Right hindlimb (tissue), 1 donor: ENCODE results near the gene NSF.
"Not testable (repeated sequence)": the region's sequence is repeated elsewhere in the genome, so short reads cannot be mapped to it uniquely, and the experiment has no call there.

Experiments
- DNase-seq: peaks from one replicate; pipeline ENCODE4 v3.0.0-alpha.2; 2018

Gene NSF

DNA sequence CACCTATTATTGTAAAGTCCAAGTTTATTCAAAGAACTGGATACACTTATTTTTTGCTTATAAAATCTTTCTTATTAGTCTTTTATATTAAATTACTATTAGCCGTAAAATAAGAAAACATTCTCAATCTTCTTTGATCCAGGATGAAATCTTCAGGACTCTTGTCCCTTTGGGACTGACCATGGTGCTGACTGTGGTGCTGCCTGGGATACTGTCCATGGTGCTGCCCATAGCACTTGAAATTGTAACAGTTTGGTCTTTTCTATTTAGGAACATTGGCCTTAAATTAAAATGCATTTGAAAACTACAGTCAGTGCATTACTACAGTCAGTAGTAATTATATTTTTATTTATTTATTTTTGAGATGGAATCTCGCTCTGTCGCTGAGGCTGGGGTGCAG lies 41.7 kb downstream of the NSF start:
- not testable (repeated sequence) for DNase-seq

DNA sequence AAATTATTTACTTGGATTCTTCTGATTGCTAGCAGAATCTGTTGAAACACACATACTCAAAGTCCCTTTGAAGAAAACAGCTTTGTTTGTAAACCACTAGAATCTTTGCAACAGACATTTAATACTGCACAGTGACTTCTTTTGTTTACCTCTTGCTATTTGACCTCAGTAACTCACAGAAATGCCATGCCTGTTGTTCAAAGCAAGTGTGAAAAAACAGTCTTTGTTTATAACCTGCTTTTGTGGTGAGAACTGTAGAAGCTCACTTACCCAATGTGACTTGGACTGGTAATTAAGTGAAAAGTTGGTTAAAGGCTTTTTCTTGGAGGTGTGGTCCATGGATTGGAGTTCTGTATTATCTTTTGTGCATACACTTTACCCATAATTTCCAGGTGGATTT lies 44.4 kb downstream of the NSF start:
- not testable (repeated sequence) for DNase-seq

DNA sequence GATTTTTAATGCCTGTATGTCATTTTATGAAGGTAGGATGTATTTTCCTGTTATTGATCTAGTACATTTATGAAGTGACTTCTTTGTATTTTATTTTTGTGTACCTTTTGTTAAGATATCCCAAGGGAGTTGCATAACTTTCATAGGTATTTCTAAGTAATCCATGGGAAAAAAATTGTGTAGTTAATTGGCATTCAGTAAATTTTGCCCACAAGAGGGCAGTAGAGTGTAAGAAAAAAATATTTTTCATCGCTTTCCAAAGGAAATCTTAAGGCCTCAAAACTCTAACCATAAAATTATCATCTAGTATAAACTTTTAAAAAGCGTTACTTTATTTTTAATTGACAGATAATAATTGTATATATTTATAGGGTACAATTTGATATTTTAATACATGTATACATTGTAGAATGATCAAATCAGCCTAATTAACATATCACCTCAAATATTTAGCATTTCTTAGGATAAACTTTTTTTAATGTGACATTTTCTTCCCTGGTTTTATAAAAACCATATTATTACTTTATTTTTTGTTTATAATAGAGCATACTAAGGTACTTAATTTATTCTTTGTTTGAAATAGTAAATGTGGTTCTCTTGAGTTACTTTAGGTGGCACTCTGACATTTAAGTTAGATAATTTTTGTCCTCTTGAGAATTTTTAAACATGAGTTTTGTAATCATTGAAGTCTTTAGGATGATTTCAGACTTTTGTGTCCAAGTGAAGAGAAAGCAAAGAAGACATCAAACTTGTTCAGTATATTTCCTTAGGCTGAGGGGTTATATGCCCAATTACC lies 51.6 kb downstream of the NSF start:
- not testable (repeated sequence) for DNase-seq

DNA sequence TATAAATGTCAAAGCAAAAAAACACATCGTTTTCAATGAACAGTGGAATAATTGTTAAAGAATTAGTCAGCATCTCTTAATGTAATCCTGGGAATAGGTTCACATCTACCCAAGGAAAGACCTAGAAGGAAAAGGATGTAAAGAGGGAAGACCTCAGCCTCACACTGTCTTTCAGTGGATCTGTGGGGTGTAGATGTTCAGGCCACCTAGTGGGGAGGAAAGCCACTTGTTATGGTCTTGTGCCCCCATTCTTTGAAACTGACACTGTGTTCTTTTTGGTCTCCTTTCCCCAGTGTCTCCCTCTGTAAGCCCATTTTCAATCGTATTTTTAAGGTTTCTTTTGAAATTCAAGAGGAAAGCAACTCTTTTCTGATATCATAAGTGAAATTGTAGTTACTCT lies 56.8 kb downstream of the NSF start:
- DNase-seq, result not testable (repeated sequence)

GRCh38 chr17:46647688-46648278 lies 57.3 kb downstream of the NSF start:
- not testable (repeated sequence) for DNase-seq

DNA sequence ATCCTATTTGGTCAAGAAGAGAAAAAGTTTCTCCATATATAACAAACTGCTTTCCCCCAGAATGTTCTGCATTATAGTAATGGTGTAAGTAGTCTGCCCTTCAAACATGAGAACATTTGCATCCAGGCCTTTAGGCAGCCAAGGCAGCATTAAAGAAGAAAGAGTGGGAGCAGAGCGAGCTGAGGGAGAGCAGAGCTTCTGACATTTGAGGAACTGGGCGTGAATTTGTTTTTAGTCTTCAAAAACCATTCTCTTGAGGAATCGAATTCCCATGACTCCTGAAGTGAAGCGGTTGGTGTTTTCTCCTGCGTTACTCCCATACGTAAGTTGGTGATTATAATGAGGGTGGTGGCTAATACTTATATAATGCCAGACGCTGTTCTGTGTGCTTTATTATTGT lies 58.8 kb downstream of the NSF start:
- DNase-seq, result not testable (repeated sequence)

GRCh38 chr17:46652024-46652643 lies 61.7 kb downstream of the NSF start:
- DNase-seq, result not testable (repeated sequence)

- not testable (repeated sequence) for DNase-seq
Observed at GRCh38 chr17:46658235-46658634, 67.8 kb downstream of the NSF start.

DNA sequence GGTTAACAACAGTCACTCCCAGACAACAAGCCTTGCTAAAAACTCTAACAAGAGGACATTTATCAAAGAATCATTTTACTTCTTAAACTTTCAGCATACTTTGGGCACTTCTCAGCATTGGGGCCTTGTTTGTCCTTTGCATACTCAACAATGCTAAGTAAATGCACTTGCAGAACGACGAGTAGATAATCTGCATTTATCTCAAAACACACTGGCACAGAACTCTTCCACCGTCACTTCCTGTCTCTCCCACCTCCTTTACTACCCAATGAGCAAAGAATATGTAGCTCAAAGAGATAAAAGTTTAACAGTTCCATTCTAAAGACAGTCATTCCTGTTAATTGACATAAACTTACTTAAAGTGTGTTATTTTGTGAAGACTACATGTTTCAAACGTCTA lies 69.2 kb downstream of the NSF start:
- DNase-seq, result not testable (repeated sequence)

GRCh38 chr17:46663123-46663522 lies 72.7 kb downstream of the NSF start:
- not testable (repeated sequence) for DNase-seq

- not testable (repeated sequence) for DNase-seq
Observed at GRCh38 chr17:46663552-46663951, 73.1 kb downstream of the NSF start.

DNA sequence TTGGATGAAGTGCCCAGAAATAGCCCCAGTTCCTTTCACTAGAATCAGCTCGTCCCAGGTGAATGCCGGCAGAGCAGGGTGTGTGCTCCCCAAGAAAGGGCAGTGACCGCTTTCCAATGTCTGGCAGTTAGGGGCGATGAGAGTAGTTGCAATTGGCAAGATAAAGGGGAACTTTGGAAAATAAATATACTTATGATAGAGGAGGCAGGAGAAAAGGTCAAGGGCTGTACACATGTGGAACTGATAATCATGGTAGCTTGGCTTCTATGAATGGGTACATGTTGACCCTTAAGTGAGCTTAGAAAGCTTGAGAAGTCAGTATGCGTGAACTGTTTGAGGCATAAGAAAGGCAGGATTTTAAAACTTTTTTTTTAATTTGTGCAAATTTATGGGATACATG lies 75.5 kb downstream of the NSF start:
- not testable (repeated sequence) for DNase-seq

DNA sequence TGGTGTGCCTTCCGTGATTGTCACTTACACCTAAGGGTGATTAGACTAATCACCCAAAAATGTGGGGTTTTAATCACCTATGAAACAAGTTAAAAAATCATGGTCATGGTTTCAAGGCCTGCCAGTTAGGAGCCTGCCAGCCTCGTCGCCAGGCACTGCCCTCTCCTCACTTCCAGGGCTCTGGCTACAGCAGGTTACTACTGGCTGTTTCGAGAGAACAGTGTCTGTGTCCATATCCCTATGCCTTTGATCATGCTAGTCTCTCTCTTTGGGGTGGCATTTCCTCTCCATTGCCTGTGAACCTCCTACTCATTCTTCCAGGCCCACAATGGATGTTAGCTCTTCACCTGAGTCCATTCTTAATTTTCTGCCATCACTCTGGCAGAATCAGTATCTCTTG lies 80.3 kb downstream of the NSF start:
- DNase-seq, result not testable (repeated sequence)

GRCh38 chr17:46672777-46673176 lies 82.3 kb downstream of the NSF start:
- not testable (repeated sequence) for DNase-seq

GRCh38 chr17:46677819-46678218 lies 87.3 kb downstream of the NSF start:
- not testable (repeated sequence) for DNase-seq

GRCh38 chr17:46683653-46684052 lies 93.2 kb downstream of the NSF start:
- not testable (repeated sequence) for DNase-seq

DNA sequence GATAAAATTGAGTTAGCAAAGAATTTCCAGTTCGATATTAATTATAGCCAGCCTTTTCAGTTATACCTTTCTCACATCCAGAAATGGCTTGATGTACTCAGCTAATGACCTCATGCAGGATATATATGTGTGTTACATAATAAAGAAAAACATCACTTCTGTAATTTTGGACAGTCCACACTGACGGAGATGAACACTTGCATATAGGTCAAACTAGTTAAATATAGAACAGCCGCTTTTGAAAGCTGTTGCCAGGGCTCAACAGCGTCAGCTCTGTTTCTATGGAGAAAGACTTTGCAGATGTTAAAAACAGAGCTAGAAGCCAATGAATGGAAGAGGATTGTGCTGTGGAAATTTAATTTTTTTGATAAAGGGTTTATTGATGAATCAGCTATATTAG lies 94.8 kb downstream of the NSF start:
- not testable (repeated sequence) for DNase-seq

DNA sequence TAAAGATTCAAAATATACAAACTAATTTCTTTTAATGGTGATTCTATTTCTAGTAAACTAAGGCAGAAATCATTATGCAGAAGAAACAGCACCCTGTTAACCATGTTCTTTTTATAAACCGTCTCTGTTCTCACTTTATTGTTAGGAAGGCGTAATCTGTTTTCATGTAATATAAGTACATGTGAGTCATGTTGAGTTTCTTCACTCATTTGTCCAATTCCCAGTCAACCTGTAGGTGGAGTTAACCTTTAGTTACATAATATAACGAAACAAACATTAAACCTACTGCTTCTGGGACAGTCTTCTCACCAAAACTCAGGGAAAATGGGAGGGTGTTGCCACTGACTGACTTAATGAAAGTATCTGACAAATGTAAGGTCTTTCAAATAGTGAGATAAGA lies 101.7 kb downstream of the NSF start:
- not testable (repeated sequence) for DNase-seq

- not testable (repeated sequence) for DNase-seq
Observed at GRCh38 chr17:46693283-46693682, 102.8 kb downstream of the NSF start.

DNA sequence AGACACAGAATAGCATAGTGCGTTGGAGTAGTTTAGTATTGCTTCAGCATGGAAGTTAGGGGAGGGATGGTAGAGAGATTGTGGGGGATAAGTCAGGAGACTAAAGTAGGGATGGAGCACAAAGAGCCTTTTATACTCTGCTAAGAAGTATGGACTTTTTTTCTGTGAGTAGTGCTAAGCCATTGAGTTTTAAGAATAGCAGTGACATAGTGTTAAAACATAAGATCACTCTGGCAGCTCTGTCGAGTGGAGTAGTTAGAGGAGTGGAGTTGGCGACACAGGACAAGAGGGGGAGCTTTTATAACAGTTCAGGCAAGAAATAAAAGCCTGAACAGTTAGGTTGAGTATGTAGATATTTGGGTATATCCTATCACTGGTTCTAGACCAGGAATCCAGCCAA lies 106.1 kb downstream of the NSF start:
- DNase-seq, result not testable (repeated sequence)

DNA sequence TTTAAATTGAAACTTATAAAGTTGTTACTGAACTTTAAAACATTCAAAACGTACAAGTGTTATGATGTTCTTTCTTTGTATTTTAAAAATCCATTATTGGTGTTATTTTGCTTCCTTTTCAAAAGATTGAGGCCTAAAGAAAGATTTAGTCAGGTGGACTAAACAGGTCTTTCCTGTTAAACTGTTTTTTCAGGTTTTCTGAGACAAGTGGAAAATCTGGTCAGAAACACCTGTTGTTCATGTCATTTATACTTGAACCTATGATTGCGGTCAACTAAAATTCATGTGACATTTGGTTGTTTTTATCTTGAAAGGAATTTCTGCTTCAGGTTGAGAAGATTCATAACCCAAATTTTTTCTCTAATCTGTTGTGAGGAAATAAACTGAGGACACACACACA lies 108.5 kb downstream of the NSF start:
- DNase-seq, result not testable (repeated sequence)

DNA sequence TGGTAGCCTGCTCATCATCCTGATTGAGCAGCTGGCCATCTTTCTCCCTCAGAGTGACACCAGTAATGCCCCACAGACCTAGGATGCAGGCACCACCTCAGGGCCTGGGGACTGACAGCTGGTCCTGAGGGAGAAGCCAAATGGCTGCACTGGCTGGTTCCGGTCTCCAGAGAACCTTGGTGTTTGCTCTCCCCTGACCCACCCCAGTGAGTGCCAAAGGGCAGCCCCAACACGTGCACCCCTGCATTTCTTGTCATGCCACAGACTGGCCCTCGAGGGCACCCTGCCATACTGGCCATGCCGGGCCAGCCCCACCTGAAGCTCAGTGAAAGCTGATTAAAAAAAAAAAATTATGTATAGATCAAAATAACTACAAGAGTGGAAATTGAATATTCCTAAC lies 127.5 kb downstream of the NSF start:
- DNase-seq, result no peak

DNA sequence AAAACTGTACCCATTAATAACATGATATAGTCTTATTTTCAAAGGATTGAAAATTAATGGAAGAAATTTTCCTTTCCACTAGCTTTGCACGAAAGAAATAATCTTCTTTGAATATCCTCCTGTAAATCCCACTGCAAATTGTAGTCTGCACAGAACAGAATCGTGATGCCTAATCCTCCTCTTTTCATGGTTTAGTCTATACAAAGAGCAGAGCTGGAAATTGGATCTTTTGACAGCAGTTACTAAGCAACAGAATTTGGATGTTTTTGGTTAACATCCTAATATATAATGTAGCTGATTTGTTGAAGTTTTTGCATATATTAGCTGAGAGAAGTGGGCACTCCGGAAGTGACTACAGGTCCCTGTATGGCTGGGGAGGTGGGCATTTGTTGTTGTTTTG lies 129.4 kb downstream of the NSF start:
- no peak for DNase-seq

GRCh38 chr17:46720408-46720807 lies 129.9 kb downstream of the NSF start:
- no peak for DNase-seq
